ENCODE results near the gene FASTK. TPM values are rescaled to one million over a fixed set of nuclear protein-coding genes. Genes with fewer than 3 reads are reported as not detected.

FASTK gene
- total RNA-seq, 1 donor = 86.0 TPM

DNA sequence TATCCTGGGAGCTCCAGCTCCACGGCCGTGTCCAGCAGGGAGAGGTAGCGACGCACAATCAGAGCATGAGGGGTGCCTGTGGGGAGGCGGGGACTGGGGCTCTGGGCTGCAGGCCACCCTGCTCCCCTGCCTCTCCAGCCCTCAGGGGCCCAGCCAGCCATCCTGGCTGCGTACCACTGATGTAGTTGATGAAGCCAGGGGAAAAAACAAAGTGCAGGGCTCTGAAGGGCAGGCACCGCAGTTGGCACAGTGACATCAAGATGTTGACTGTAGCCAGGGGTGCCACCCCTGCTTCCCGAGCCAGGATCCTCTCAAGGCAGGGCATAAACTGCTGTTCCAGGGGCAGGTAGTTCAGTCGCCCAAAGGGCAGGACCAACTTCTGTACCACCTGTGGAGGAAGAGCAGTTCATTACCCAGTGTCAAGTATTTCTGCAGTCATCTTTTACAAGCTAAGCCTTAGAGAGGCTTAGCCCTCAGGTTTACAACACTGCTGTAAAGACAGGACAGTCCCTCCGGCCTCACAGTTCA, 2.8 kb downstream of the FASTK start:
- TF ChIP-seq, protein P1, sequence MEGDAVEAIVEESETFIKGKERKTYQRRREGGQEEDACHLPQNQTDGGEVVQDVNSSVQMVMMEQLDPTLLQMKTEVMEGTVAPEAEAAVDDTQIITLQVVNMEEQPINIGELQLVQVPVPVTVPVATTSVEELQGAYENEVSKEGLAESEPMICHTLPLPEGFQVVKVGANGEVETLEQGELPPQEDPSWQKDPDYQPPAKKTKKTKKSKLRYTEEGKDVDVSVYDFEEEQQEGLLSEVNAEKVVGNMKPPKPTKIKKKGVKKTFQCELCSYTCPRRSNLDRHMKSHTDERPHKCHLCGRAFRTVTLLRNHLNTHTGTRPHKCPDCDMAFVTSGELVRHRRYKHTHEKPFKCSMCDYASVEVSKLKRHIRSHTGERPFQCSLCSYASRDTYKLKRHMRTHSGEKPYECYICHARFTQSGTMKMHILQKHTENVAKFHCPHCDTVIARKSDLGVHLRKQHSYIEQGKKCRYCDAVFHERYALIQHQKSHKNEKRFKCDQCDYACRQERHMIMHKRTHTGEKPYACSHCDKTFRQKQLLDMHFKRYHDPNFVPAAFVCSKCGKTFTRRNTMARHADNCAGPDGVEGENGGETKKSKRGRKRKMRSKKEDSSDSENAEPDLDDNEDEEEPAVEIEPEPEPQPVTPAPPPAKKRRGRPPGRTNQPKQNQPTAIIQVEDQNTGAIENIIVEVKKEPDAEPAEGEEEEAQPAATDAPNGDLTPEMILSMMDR (IDR thresholded peaks at IDR 0.05; ENCODE audit: insufficient read depth, low read length) = no peak
- no peak for DNase-seq (ENCODE audit: low read depth)
- no peak overlapping the region for H3K4me3 ChIP-seq (ENCODE audit: low read depth, low read length)

GRCh38 chr7:151076863-151077704, 3.5 kb downstream of the FASTK start:
- H3K4me3 ChIP-seq (ENCODE audit: low read depth, low read length) = no peak overlapping the region
- TF ChIP-seq, protein P1 (IDR thresholded peaks at IDR 0.05; ENCODE audit: insufficient read depth, low read length) = peak; percentile 50

GRCh38 chr7:151075978-151076426, 4.6 kb downstream of the FASTK start:
- H3K4me3 ChIP-seq (ENCODE audit: low read depth, low read length) = no peak overlapping the region
- TF ChIP-seq, protein P1 (IDR thresholded peaks at IDR 0.05; ENCODE audit: insufficient read depth, low read length) = no peak
- no peak for DNase-seq (ENCODE audit: low read depth)

More at GRCh38 chr7:151076863-151077704, 3.5 kb downstream of the FASTK start:
- DNase-seq (ENCODE audit: low read depth) = no peak

DNA sequence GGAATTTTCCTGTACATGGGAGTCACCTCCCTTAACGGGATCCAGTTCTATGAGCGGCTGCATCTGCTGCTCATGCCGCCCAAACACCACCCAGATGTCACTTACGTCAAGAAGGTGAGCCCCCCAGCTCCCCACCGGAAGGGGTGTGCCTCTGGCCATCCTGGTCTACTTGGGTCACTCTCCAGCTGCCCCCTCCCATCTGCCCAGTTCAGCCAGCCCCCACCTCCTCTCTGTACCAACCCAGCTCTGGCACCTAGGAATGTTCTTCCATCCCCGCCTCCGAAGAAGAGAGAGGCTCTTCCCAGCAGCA, 5.0 kb downstream of the FASTK start:
- H3K4me3 ChIP-seq (ENCODE audit: low read depth, low read length) = no peak overlapping the region
- TF ChIP-seq, protein P1 (IDR thresholded peaks at IDR 0.05; ENCODE audit: insufficient read depth, low read length) = no peak
- DNase-seq (ENCODE audit: low read depth) = no peak

- no peak for DNase-seq (ENCODE audit: low read depth)
- TF ChIP-seq, protein P1 (IDR thresholded peaks at IDR 0.05; ENCODE audit: insufficient read depth, low read length) = no peak
- H3K4me3 ChIP-seq (ENCODE audit: low read depth, low read length) = no peak overlapping the region
Observed at GRCh38 chr7:151074817-151075661, 5.6 kb downstream of the FASTK start.

DNA sequence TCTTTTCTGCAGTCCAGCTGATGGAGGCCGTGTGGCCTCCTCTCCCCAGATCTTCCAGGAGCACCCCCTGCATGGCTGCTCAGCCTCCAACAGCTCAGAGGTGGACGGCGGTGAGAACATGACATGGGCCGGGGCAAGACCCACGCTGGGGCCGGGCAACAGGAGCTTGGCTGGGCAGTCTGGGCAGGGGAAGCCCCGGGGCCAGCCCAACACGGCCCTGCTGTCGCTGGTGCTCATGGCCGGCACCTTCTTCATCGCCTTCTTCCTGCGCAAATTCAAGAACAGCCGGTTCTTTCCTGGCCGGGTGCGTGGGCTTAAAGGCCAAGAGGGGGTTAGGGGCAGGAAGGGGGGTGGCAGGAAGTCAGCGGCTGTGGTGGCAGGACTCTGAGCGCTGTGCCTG, 6.6 kb downstream of the FASTK start:
- TF ChIP-seq, protein P1 (IDR thresholded peaks at IDR 0.05; ENCODE audit: insufficient read depth, low read length) = no peak
- H3K4me3 ChIP-seq (ENCODE audit: low read depth, low read length) = no peak overlapping the region
- no peak for DNase-seq (ENCODE audit: low read depth)

All from fibroblast of the aortic adventitia (primary cell).